HCT116 (cell line): ENCODE results near the gene DENND10. TPM values are rescaled to one million over a fixed set of nuclear protein-coding genes. Genes with fewer than 3 reads are reported as not detected.
"Not testable (repeated sequence)": the region's sequence is repeated elsewhere in the genome, so short reads cannot be mapped to it uniquely, and the experiment has no call there.

Experiments
- ATAC-seq: fragments of 200-7000 bp; cut with Tn5 transposase; 2 replicates; pipeline ENCODE4 v1.9.1; 2020; ENCODE audit warnings: mild to moderate bottlenecking, moderate library complexity
- BruUV-seq: library from RNA; stranded (reverse); fragments of 400-500 nt; replicated peaks from 2 replicates; lab custom pipeline; 2021; lab: Mats Ljungman, UMichigan
- CTCF ChIA-PET: fragments of 300-600 bp; sonication (Branson Sonifier 250); formaldehyde crosslinking; loops from one replicate; lab custom pipeline; 2021; ENCODE audit warnings: antibody characterized with exemption; lab: Charles Lee
- POLR2A ChIA-PET: fragments of 300-600, 350-600 bp; sonication (Branson Sonifier 250); formaldehyde crosslinking; loops from one replicate; lab custom pipeline; 2021; ENCODE audit warnings: antibody characterized with exemption; lab: Charles Lee
- RAD21 ChIA-PET, 2 experiments: fragments of 300-600 bp; sonication (Branson Sonifier 250); formaldehyde crosslinking; loops; one replicate each; lab custom pipeline; 2023; ENCODE audit warnings: low total read pairs in 2 of 2; ENCODE audit not compliant: uncharacterized antibody in 2 of 2, unreplicated experiment in 2 of 2, low non-redundant PET in 1 of 2; lab: Charles Lee
- DNase-seq: peaks from one replicate; pipeline ENCODE4 v3.0.0-alpha.2; 2010; ENCODE audit warnings: low read depth, low spot score
- H2AFZ ChIP-seq: fragments of 200-600 bp; shearing (Covaris generic), sonication (generic); 2 replicates; pipeline ENCODE4 v1.6.1; 2017; ENCODE audit warnings: low read depth, mixed run types, mixed read lengths, antibody characterized with exemption, low read length; ENCODE audit not compliant: poor library complexity, severe bottlenecking
- H3K27ac ChIP-seq: 2 replicates; pipeline ENCODE4 v1.5.1; 2012; ENCODE audit warnings: low read depth, low read length
- H3K27me3 ChIP-seq: fragments of 200-600 bp; sonication (generic); 2 replicates; pipeline ENCODE4 v1.6.1; 2016; ENCODE audit warnings: mixed run types, low read length, mixed read lengths; ENCODE audit not compliant: insufficient read depth
- H3K36me3 ChIP-seq, 2 experiments: fragments of 200-500 bp in 1 of 2; fragments of 200-600 bp in 1 of 2; sonication (Bioruptor generic) in 1 of 2; sonication (generic) in 1 of 2; 2 replicates each; pipeline versions ENCODE4 v1.5.1 to v1.6.1; 2014 to 2016; ENCODE audit warnings: low read length in 2 of 2, inconsistent platforms in 1 of 2, mixed read lengths in 1 of 2, mixed run types in 1 of 2; ENCODE audit not compliant: insufficient read depth in 2 of 2, control insufficient read depth in 1 of 2
- H3K4me1 ChIP-seq, 2 experiments: fragments of 200-600 bp in 1 of 2; sonication (generic) in 1 of 2; 2 replicates each; pipeline versions ENCODE4 v1.5.1 to v1.6.1; 2012 to 2017; ENCODE audit warnings: low read length in 2 of 2, inconsistent platforms in 1 of 2, mild to moderate bottlenecking in 1 of 2, mixed read lengths in 1 of 2, mixed run types in 1 of 2, moderate library complexity in 1 of 2; ENCODE audit not compliant: insufficient read depth in 2 of 2, control insufficient read depth in 1 of 2
- H3K4me2 ChIP-seq: fragments of 200-600 bp; sonication (generic); 2 replicates; pipeline ENCODE4 v1.6.1; 2017; ENCODE audit warnings: mixed run types, low read length, mixed read lengths
- H3K4me3 ChIP-seq, 2 experiments: fragments of 200-600 bp in 1 of 2; sonication (generic) in 1 of 2; replicated peaks in 1 of 2; 2 replicates each; pipeline ENCODE4 v1.5.1; 2011 to 2016; ENCODE audit warnings: low read length in 2 of 2, control low read depth in 1 of 2, low read depth in 1 of 2, mild to moderate bottlenecking in 1 of 2, mixed read lengths in 1 of 2, mixed run types in 1 of 2
- H3K79me2 ChIP-seq: fragments of 200-600 bp; sonication (generic); 2 replicates; pipeline ENCODE4 v1.6.1; 2017; ENCODE audit warnings: mild to moderate bottlenecking, mixed run types, low read length, moderate library complexity, mixed read lengths; ENCODE audit not compliant: insufficient read depth
- H3K9ac ChIP-seq: fragments of 200-600 bp; sonication (generic); 2 replicates; pipeline ENCODE4 v1.6.1; 2016; ENCODE audit warnings: low read length, mixed read lengths
- H3K9me2 ChIP-seq: fragments of 200-600 bp; sonication (generic), shearing (Covaris generic); 2 replicates; pipeline ENCODE4 v1.6.1; 2017; ENCODE audit warnings: mixed run types, mild to moderate bottlenecking, moderate library complexity; ENCODE audit not compliant: insufficient read depth
- H3K9me3 ChIP-seq, 2 experiments: fragments of 200-500 bp in 1 of 2; fragments of 200-600 bp in 1 of 2; sonication (Bioruptor generic) in 1 of 2; sonication (generic) in 1 of 2; 2 replicates each; pipeline ENCODE4 v1.6.1; 2014 to 2017; ENCODE audit warnings: low read length in 2 of 2, mixed read lengths in 2 of 2, inconsistent platforms in 1 of 2, low read depth in 1 of 2, mild to moderate bottlenecking in 1 of 2, mixed run types in 1 of 2, moderate library complexity in 1 of 2; ENCODE audit not compliant: control insufficient read depth in 1 of 2, insufficient read depth in 1 of 2
- H4K20me1 ChIP-seq: fragments of 200-600 bp; sonication (generic), shearing (Covaris generic); 2 replicates; pipeline ENCODE4 v1.6.1; 2017; ENCODE audit warnings: mixed run types, mild to moderate bottlenecking, moderate library complexity; ENCODE audit not compliant: insufficient read depth
- EZH2phosphoT487 ChIP-seq: fragments of 200-600 bp; IDR thresholded peaks from 2 replicates; pipeline ENCODE4 v1.6.1; 2018; ENCODE audit warnings: antibody characterized with exemption, borderline replicate concordance
- ZFX ChIP-seq: fragments of 450-650 bp; IDR thresholded peaks from 2 replicates; pipeline ENCODE4 v1.6.1; 2017
- intact Hi-C: fragments of 100-400 bp; cut with micrococcal nuclease; formaldehyde crosslinking; loops from 2 replicates; pipeline ENCODE4 v1.10.0; 2022
- total RNA-seq: library from RNA; stranded (reverse); gene quantifications from one replicate; pipeline ENCODE4 v1.2.1, GENCODE V29; 2021; ENCODE audit not compliant: unreplicated experiment
- TF ChIP-seq, protein P1 (sequence below): IDR thresholded peaks from 2 replicates; pipeline ENCODE4 v1.6.1; 2012
- TF ChIP-seq, protein P2 (sequence below): IDR thresholded peaks from 2 replicates; pipeline ENCODE4 v1.6.1; 2012; ENCODE audit warnings: low read depth
- TF ChIP-seq, protein P3 (sequence below): IDR thresholded peaks from 2 replicates; pipeline ENCODE4 v1.6.1; 2011; ENCODE audit warnings: mild to moderate bottlenecking, low read length, moderate library complexity; ENCODE audit not compliant: insufficient replicate concordance; ENCODE audit errors: extremely low read depth

Gene DENND10
- total RNA-seq, 1 experiment from 2014 or later: 47.5 TPM

DNA sequence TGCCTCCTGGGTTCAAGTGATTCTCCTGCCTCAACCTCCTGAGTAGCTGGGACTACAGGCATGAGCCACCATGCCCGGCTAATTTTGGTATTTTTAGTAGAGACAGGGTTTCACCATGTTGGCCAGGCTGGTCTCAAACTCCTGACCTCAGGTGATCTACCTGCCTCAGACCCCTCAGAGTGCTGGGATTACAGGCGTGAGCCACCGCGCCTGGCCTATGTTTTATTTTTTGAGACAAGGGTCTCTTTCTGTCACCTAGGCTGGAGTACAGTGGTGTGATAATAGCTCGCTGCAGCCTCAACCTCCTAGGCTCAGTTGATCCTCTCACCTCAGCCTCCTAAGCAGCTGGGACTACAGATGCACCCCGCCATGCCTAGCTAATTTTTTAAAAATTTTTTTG, 47.7 kb downstream of the DENND10 start:
- H3K4me2 ChIP-seq, BruUV-seq, CTCF ChIA-PET, H3K4me3 ChIP-seq, H3K4me1 ChIP-seq, H3K9me2 ChIP-seq, intact Hi-C loops, DNase-seq, H3K9me3 ChIP-seq, H3K27me3 ChIP-seq, RAD21 ChIA-PET, H2AFZ ChIP-seq, POLR2A ChIA-PET, ATAC-seq, H4K20me1 ChIP-seq, H3K9ac ChIP-seq, H3K27ac ChIP-seq, H3K79me2 ChIP-seq: not testable (repeated sequence)
- H3K36me3 ChIP-seq: peaks cover 49 to 65% of the 10 kb centered on the region in 2 experiments

DNA sequence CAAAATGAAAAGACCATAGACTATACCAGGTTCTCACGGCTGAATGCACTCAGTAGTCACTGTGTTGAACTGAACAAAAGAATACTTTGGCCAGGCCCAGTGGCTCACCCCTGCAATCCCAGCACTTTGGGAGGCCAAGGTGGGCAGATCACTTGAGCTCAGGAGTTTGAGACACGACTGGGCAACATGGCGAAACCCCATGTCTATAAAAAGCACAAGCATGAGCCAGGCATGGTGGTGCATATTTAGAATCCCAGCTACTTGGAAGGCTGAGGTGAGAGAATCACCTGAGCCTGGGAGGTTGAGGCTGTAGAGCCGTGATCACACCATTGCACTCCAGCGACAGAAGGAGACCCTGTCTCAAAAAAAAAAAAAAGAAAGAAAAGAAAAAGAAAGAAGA, 49.1 kb downstream of the DENND10 start:
- Histone ChIP-seq H4K20me1 (no peaks in the 10 kb centered on the region), H3K27ac (no peak overlapping the region), H3K4me3 (no peak overlapping the region), H3K9ac (no peak overlapping the region), H3K4me1 (no peaks in the 10 kb centered on the region), H3K27me3 (no peaks in the 10 kb centered on the region), H3K9me3 (no peaks in the 10 kb centered on the region), H2AFZ (no peak overlapping the region), H3K4me2 (no peak overlapping the region), H3K36me3 (peaks cover 49 to 58% of the 10 kb centered on the region in 2 experiments), H3K9me2 (no peaks in the 10 kb centered on the region), H3K79me2 (no peaks in the 10 kb centered on the region)
- no peak for TF ChIP-seq EZH2phosphoT487
- TF ChIP-seq, protein P1, sequence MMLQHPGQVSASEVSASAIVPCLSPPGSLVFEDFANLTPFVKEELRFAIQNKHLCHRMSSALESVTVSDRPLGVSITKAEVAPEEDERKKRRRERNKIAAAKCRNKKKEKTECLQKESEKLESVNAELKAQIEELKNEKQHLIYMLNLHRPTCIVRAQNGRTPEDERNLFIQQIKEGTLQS: no peak
- TF ChIP-seq, protein P2, sequence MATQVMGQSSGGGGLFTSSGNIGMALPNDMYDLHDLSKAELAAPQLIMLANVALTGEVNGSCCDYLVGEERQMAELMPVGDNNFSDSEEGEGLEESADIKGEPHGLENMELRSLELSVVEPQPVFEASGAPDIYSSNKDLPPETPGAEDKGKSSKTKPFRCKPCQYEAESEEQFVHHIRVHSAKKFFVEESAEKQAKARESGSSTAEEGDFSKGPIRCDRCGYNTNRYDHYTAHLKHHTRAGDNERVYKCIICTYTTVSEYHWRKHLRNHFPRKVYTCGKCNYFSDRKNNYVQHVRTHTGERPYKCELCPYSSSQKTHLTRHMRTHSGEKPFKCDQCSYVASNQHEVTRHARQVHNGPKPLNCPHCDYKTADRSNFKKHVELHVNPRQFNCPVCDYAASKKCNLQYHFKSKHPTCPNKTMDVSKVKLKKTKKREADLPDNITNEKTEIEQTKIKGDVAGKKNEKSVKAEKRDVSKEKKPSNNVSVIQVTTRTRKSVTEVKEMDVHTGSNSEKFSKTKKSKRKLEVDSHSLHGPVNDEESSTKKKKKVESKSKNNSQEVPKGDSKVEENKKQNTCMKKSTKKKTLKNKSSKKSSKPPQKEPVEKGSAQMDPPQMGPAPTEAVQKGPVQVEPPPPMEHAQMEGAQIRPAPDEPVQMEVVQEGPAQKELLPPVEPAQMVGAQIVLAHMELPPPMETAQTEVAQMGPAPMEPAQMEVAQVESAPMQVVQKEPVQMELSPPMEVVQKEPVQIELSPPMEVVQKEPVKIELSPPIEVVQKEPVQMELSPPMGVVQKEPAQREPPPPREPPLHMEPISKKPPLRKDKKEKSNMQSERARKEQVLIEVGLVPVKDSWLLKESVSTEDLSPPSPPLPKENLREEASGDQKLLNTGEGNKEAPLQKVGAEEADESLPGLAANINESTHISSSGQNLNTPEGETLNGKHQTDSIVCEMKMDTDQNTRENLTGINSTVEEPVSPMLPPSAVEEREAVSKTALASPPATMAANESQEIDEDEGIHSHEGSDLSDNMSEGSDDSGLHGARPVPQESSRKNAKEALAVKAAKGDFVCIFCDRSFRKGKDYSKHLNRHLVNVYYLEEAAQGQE: no peak
- TF ChIP-seq ZFX: no peak
- TF ChIP-seq, protein P3, sequence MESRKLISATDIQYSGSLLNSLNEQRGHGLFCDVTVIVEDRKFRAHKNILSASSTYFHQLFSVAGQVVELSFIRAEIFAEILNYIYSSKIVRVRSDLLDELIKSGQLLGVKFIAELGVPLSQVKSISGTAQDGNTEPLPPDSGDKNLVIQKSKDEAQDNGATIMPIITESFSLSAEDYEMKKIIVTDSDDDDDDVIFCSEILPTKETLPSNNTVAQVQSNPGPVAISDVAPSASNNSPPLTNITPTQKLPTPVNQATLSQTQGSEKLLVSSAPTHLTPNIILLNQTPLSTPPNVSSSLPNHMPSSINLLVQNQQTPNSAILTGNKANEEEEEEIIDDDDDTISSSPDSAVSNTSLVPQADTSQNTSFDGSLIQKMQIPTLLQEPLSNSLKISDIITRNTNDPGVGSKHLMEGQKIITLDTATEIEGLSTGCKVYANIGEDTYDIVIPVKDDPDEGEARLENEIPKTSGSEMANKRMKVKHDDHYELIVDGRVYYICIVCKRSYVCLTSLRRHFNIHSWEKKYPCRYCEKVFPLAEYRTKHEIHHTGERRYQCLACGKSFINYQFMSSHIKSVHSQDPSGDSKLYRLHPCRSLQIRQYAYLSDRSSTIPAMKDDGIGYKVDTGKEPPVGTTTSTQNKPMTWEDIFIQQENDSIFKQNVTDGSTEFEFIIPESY: no peak
- ChIA-PET POLR2A (no interaction called here), CTCF (no interaction called here), RAD21 (no interaction called here)
- ATAC-seq (no peak), DNase-seq (no peak)
- BruUV-seq: no TSS peak
- intact Hi-C loops: no loop called here
